Transverse colon (tissue), 4 donors: Measurements from ENCODE around the gene MORC2.

Source experiments
- EP300 ChIP-seq: sonication (generic); formaldehyde crosslinking; IDR thresholded peaks from one replicate; pipeline ENCODE4 v1.6.1; 2017; ENCODE audit warnings: antibody characterized with exemption, low read depth
- POLR2A ChIP-seq: fragments of 450-650 bp; IDR thresholded peaks from one replicate; pipeline ENCODE4 v1.6.1; 2016; ENCODE audit warnings: antibody characterized with exemption, mild to moderate bottlenecking, moderate library complexity
- POLR2AphosphoS5 ChIP-seq, 3 donors: sonication (generic); formaldehyde crosslinking; IDR thresholded peaks; one replicate each; pipeline ENCODE4 v1.6.1; 2016; ENCODE audit warnings: antibody characterized with exemption in 3 of 3
- TF ChIP-seq, protein P1 (sequence below), 5 experiments: fragments of 200-600 bp in 3 of 5; fragments of 450-650 bp in 2 of 5; sonication (generic) in 3 of 5; IDR thresholded peaks; 1 replicate in 2 of 5; 2 replicates in 3 of 5; pipeline ENCODE4 v1.5.1; 2016 to 2017; ENCODE audit warnings: antibody characterized with exemption in 5 of 5, inconsistent platforms in 3 of 5, mild to moderate bottlenecking in 2 of 5, moderate library complexity in 1 of 5

DNA sequence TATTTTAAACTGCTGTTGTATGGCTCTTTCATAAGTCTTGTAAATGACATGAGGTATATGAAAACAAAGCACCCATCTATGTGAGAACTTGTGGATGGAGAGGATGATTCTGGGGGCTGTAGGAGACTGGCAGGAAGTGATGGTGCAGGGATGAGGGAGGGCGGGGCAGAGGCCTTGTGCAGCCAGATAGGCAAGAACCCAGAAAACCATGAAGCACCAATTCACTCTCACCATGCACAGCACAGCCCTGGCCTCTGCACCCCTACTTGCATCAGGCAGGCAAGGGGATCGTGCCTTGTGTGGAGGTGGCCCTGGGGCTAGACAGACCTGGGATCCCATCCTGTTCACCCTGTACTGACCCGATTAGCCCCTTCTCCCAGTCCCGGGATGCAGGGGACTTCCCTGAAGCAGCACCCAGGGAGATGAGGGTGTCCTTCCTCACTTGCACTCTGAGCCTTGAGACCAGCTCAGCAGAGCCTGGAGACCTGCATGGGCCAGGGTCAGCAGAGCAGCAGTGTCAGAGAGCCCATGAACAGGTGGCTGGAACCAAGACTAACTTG, 85.5 kb downstream of the MORC2 start:
- TF ChIP-seq POLR2AphosphoS5 (IDR thresholded peaks at IDR 0.05) (no peak), POLR2A (no peak), EP300 (no peak)
- TF ChIP-seq, protein P1, sequence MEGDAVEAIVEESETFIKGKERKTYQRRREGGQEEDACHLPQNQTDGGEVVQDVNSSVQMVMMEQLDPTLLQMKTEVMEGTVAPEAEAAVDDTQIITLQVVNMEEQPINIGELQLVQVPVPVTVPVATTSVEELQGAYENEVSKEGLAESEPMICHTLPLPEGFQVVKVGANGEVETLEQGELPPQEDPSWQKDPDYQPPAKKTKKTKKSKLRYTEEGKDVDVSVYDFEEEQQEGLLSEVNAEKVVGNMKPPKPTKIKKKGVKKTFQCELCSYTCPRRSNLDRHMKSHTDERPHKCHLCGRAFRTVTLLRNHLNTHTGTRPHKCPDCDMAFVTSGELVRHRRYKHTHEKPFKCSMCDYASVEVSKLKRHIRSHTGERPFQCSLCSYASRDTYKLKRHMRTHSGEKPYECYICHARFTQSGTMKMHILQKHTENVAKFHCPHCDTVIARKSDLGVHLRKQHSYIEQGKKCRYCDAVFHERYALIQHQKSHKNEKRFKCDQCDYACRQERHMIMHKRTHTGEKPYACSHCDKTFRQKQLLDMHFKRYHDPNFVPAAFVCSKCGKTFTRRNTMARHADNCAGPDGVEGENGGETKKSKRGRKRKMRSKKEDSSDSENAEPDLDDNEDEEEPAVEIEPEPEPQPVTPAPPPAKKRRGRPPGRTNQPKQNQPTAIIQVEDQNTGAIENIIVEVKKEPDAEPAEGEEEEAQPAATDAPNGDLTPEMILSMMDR (IDR thresholded peaks at IDR 0.05), result no peak
